PFSK-1 (cell line): ENCODE measurements around the gene ITGAL.

Source experiments
- FOXP2 ChIP-seq: optimal IDR thresholded peaks from 2 replicates; pipeline ENCODE3; 2011; ENCODE audit warnings: borderline replicate concordance, control low read depth, inconsistent platforms; ENCODE audit not compliant: insufficient read depth; ENCODE audit errors: extremely low read length, extremely low read depth
- POLR2AphosphoS5 ChIP-seq: IDR thresholded peaks from 2 replicates; pipeline ENCODE4 v1.6.1; 2012; ENCODE audit warnings: low read depth, mild to moderate bottlenecking, control low read depth, low read length, moderate library complexity
- SIN3A ChIP-seq: IDR thresholded peaks from 2 replicates; pipeline ENCODE4 v1.6.1; 2012; ENCODE audit warnings: mild to moderate bottlenecking, low read length, moderate library complexity, borderline replicate concordance; ENCODE audit not compliant: insufficient read depth
- TAF1 ChIP-seq: IDR thresholded peaks from 2 replicates; pipeline ENCODE4 v1.6.1; 2012; ENCODE audit warnings: low read length, control low read depth, borderline replicate concordance; ENCODE audit not compliant: insufficient read depth
- TF ChIP-seq, protein P1 (sequence below), 2 experiments: IDR thresholded peaks; 2 replicates each; pipeline versions ENCODE4 v1.6.1 to v1.8.0; 2011 to 2012; ENCODE audit warnings: low read depth in 2 of 2, low read length in 2 of 2, control low read depth in 1 of 2, inconsistent platforms in 1 of 2, mild to moderate bottlenecking in 1 of 2, moderate library complexity in 1 of 2; ENCODE audit not compliant: insufficient read depth in 1 of 2

Gene ITGAL

DNA sequence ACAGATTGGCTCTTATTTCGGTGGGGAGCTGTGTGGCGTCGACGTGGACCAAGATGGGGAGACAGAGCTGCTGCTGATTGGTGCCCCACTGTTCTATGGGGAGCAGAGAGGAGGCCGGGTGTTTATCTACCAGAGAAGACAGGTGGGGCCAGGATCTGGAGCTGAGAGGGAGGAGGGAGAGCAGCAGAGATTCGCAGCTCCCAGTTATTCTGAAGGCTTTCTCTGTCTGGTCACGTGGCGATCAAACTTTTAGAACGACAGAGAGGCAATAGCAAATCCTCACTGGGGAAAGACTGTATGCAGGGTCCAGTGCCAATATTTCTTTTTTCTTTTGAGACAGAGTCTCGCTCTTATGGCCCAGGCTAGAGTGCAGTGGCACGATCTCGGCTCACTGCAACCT is 22.2 kb downstream of the ITGAL start:
- TF ChIP-seq FOXP2 (no peak), SIN3A (no peak), TAF1 (no peak), POLR2AphosphoS5 (no peak)
- TF ChIP-seq, protein P1, sequence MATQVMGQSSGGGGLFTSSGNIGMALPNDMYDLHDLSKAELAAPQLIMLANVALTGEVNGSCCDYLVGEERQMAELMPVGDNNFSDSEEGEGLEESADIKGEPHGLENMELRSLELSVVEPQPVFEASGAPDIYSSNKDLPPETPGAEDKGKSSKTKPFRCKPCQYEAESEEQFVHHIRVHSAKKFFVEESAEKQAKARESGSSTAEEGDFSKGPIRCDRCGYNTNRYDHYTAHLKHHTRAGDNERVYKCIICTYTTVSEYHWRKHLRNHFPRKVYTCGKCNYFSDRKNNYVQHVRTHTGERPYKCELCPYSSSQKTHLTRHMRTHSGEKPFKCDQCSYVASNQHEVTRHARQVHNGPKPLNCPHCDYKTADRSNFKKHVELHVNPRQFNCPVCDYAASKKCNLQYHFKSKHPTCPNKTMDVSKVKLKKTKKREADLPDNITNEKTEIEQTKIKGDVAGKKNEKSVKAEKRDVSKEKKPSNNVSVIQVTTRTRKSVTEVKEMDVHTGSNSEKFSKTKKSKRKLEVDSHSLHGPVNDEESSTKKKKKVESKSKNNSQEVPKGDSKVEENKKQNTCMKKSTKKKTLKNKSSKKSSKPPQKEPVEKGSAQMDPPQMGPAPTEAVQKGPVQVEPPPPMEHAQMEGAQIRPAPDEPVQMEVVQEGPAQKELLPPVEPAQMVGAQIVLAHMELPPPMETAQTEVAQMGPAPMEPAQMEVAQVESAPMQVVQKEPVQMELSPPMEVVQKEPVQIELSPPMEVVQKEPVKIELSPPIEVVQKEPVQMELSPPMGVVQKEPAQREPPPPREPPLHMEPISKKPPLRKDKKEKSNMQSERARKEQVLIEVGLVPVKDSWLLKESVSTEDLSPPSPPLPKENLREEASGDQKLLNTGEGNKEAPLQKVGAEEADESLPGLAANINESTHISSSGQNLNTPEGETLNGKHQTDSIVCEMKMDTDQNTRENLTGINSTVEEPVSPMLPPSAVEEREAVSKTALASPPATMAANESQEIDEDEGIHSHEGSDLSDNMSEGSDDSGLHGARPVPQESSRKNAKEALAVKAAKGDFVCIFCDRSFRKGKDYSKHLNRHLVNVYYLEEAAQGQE (IDR thresholded peaks at IDR 0.05; ENCODE audit: insufficient read depth in 1 of 2, low read depth in 2 of 2, low read length in 2 of 2) = no peak

DNA sequence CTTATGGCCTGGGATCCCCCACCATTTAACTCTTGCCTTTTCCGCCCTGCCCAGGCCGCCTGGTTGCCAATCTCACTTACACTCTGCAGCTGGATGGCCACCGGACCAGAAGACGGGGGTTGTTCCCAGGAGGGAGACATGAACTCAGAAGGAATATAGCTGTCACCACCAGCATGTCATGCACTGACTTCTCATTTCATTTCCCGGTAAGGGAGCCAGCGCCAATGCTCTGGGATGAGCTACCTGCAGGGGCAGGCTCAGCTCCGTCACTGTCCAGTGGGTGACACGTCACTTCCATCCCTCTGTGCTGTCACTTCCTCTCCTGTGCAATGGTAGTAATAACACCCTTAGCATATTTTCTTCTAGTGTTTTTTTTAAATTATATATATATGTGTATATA is 26.7 kb downstream of the ITGAL start:
- TF ChIP-seq, protein P1 (IDR thresholded peaks at IDR 0.05; ENCODE audit: insufficient read depth in 1 of 2, low read depth in 2 of 2, low read length in 2 of 2) = no peak
- TF ChIP-seq TAF1 (no peak), FOXP2 (no peak), POLR2AphosphoS5 (no peak), SIN3A (no peak)

DNA sequence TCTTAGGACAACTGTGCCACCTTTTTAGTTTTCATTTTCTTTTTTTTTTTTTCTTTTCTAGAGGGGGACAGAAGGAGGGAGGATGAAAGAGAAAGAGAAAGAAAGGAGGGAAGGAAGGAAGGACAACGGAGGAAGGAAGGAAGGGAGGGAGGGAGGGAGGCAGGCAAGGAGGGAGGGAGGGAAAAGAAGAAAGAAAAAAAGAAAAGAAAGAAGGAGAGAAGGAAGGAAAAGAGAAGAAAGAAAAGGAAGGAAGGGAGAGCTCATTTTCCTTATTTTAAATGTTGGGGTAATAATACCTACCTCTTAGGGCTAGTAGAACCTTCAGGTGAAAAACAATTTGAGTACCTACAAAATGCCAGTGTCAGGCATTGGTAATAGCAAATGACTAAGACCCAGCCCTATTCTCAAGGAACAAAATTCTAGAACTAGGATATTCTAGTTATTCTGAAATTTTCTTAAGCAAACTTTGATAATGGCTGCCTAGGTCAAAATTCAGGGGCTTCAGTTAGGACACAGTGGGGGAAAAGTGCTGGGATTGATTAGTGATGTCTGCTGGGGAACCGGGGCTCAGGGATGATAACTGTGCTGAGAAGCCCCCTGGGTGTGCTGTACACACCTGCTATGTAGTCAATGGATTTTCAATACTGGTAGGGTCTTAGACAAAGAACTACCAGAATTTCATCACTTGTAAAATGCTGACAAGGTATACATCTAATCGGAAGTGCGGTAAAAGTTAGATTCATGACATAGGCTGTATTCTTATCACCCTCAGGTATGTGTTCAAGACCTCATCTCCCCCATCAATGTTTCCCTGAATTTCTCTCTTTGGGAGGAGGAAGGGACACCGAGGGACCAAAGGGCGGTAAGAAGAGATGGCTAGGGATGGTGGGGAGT is 31.1 kb downstream of the ITGAL start:
- TF ChIP-seq TAF1 (no peak), SIN3A (no peak), POLR2AphosphoS5 (no peak), FOXP2 (no peak)
- TF ChIP-seq, protein P1 (IDR thresholded peaks at IDR 0.05; ENCODE audit: insufficient read depth in 1 of 2, low read depth in 2 of 2, low read length in 2 of 2) = no peak

DNA sequence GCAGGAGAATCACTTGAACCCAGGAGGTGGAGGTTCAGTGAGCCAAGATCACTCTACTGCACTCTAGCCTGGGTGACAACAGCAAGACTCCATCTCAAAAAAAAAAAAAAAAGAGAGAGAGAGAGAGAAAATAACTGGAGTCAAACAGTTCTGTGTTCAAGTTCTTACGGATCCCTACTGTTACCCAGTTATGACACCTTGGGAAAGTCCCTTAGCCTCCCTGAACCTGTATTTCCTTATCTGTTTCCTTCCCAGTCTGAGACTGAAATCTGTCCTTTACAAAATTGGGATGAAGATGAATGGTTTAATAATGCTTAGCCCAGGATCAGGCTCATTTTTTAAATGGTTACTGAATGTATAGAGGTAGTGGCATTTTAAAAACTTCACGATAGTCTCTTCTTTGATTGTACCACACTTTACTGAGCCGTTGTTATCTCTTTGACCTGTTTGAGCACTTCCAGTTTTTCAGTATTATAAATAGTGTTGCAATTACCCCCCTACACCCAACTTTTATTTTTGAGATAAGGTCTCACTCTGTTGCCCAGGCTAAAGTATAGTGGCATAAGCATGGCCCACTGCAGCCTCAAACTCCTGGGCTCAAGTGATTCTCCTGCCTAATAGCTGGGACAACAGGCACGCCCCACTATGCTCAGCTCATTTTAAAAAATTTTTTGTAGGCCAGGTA is 36.7 kb downstream of the ITGAL start:
- TF ChIP-seq TAF1 (no peak), FOXP2 (no peak), SIN3A (no peak), POLR2AphosphoS5 (no peak)
- TF ChIP-seq, protein P1 (IDR thresholded peaks at IDR 0.05; ENCODE audit: insufficient read depth in 1 of 2, low read depth in 2 of 2, low read length in 2 of 2) = no peak
